Inflammatory macrophage (primary cell): ENCODE measurements around the gene GASK1A.
"Not testable (repeated sequence)": the region's sequence is repeated elsewhere in the genome, so short reads cannot be mapped to it uniquely, and the experiment has no call there.

Experiments used
- DNase-seq, 2 donors: peaks; one replicate each; pipeline ENCODE4 v3.0.0-alpha.2; 2020 to 2022

The GASK1A gene

GRCh38 chr3:43063114-43063513 is 84.0 kb downstream of the GASK1A start:
- no peak for DNase-seq

- not testable (repeated sequence) for DNase-seq
These were observed 91.6 kb downstream of the GASK1A start for GRCh38 chr3:43070670-43071069.

GRCh38 chr3:43071313-43071893 is 92.3 kb downstream of the GASK1A start:
- peak; percentile 15 to 36 for DNase-seq

GRCh38 chr3:43072361-43072760 is 93.2 kb downstream of the GASK1A start:
- DNase-seq: no peak

- no peak for DNase-seq
These were observed 94.2 kb downstream of the GASK1A start for GRCh38 chr3:43073116-43073835.

- no peak for DNase-seq
These were observed 94.7 kb downstream of the GASK1A start for GRCh38 chr3:43073836-43074220.

GRCh38 chr3:43074482-43074881 is 95.4 kb downstream of the GASK1A start:
- no peak for DNase-seq

GRCh38 chr3:43074901-43075689 is 96.0 kb downstream of the GASK1A start:
- no peak for DNase-seq

GRCh38 chr3:43075904-43076661 is 97.0 kb downstream of the GASK1A start:
- DNase-seq: no peak

- no peak for DNase-seq
These were observed 97.7 kb downstream of the GASK1A start for GRCh38 chr3:43076857-43077256.

- DNase-seq: no peak
These were observed 98.2 kb downstream of the GASK1A start for GRCh38 chr3:43077261-43077660.

GRCh38 chr3:43077707-43078106 is 98.6 kb downstream of the GASK1A start:
- DNase-seq: no peak

GRCh38 chr3:43079536-43080332 is 100.6 kb downstream of the GASK1A start:
- no peak for DNase-seq

- DNase-seq: no peak
These were observed 101.8 kb downstream of the GASK1A start for GRCh38 chr3:43080726-43081568.

- DNase-seq: no peak
These were observed 102.7 kb downstream of the GASK1A start for GRCh38 chr3:43081796-43082195.

- DNase-seq: no peak
These were observed 103.3 kb downstream of the GASK1A start for GRCh38 chr3:43082457-43082856.

- no peak for DNase-seq
These were observed 107.5 kb downstream of the GASK1A start for GRCh38 chr3:43086460-43087165.

- DNase-seq: no peak
These were observed 108.2 kb downstream of the GASK1A start for GRCh38 chr3:43087249-43087776.

GRCh38 chr3:43089081-43089480 is 110.0 kb downstream of the GASK1A start:
- DNase-seq: no peak

GRCh38 chr3:43090238-43090637 is 111.1 kb downstream of the GASK1A start:
- no peak for DNase-seq
